ENCODE measurements around the gene ATG101. TPM values are rescaled to one million over a fixed set of nuclear protein-coding genes. Genes with fewer than 3 reads are reported as not detected.
A peak's percentile ranks its signal among the peaks of the same experiment; 100 is the strongest.

ATG101 gene
- total RNA-seq, 1 experiment from 2014 or later = 66.9 TPM

DNA sequence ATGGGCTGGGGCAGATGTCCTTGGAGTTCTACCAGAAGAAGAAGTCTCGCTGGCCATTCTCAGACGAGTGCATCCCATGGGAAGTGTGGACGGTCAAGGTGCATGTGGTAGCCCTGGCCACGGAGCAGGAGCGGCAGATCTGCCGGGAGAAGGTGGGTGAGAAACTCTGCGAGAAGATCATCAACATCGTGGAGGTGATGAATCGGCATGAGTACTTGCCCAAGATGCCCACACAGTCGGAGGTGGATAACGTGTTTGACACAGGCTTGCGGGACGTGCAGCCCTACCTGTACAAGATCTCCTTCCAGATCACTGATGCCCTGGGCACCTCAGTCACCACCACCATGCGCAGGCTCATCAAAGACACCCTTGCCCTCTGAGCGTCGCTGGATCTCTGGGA lies 7.0 kb downstream of the ATG101 start:
- H3K4me1 Mint-ChIP-seq (ENCODE audit: insufficient read depth, unreplicated experiment) = peaks cover 6% of the 10 kb centered on the region
- CTCF ChIA-PET = interaction anchor here (0.6 to 32.1 kb wide), 2 partner anchors 10 to 52 kb away, joined by 5 to 560 read pairs; no protein-coding TSS in a partner anchor
- no peak overlapping the region for H3K4me3 Mint-ChIP-seq (ENCODE audit: unreplicated experiment)
- POLR2A ChIA-PET = no interaction called here
- TF ChIP-seq, protein P1, sequence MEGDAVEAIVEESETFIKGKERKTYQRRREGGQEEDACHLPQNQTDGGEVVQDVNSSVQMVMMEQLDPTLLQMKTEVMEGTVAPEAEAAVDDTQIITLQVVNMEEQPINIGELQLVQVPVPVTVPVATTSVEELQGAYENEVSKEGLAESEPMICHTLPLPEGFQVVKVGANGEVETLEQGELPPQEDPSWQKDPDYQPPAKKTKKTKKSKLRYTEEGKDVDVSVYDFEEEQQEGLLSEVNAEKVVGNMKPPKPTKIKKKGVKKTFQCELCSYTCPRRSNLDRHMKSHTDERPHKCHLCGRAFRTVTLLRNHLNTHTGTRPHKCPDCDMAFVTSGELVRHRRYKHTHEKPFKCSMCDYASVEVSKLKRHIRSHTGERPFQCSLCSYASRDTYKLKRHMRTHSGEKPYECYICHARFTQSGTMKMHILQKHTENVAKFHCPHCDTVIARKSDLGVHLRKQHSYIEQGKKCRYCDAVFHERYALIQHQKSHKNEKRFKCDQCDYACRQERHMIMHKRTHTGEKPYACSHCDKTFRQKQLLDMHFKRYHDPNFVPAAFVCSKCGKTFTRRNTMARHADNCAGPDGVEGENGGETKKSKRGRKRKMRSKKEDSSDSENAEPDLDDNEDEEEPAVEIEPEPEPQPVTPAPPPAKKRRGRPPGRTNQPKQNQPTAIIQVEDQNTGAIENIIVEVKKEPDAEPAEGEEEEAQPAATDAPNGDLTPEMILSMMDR (IDR thresholded peaks at IDR 0.05; ENCODE audit: unreplicated experiment) = no peak
- H3K36me3 Mint-ChIP-seq (ENCODE audit: insufficient read depth, unreplicated experiment) = peaks cover 54% of the 10 kb centered on the region
- no peaks in the 10 kb centered on the region for H3K27me3 Mint-ChIP-seq (ENCODE audit: insufficient read depth, unreplicated experiment)
- no peak overlapping the region for H3K27ac Mint-ChIP-seq (ENCODE audit: low read depth, unreplicated experiment)
- intact Hi-C loops (cut with micrococcal nuclease) = no loop called here
- DNase-seq (ENCODE audit: unreplicated experiment) = no peak
- H3K9me3 Mint-ChIP-seq (ENCODE audit: unreplicated experiment) = no peaks in the 10 kb centered on the region
- TSS peak; percentile 50 for BruUV-seq (replicated peaks)

- POLR2A ChIA-PET = no interaction called here
- no TSS peak for BruUV-seq (replicated peaks)
- Mint-ChIP-seq H3K4me3 (ENCODE audit: unreplicated experiment) (no peak overlapping the region), H3K9me3 (ENCODE audit: unreplicated experiment) (no peaks in the 10 kb centered on the region), H3K4me1 (ENCODE audit: insufficient read depth, unreplicated experiment) (no peaks in the 10 kb centered on the region), H3K27me3 (ENCODE audit: insufficient read depth, unreplicated experiment) (no peaks in the 10 kb centered on the region), H3K27ac (ENCODE audit: low read depth, unreplicated experiment) (no peak overlapping the region), H3K36me3 (ENCODE audit: insufficient read depth, unreplicated experiment) (peaks cover 48% of the 10 kb centered on the region)
- TF ChIP-seq, protein P1 (IDR thresholded peaks at IDR 0.05; ENCODE audit: unreplicated experiment) = no peak
- DNase-seq (ENCODE audit: unreplicated experiment) = no peak
- intact Hi-C loops (cut with micrococcal nuclease) = no loop called here
- CTCF ChIA-PET = interaction anchor here (0.6 to 32.1 kb wide), 3 partner anchors 53 to 193 kb away, joined by 3 to 560 read pairs (median 3); no protein-coding TSS in a partner anchor
Observed at GRCh38 chr12:52078276-52078675, 8.5 kb downstream of the ATG101 start.

DNA sequence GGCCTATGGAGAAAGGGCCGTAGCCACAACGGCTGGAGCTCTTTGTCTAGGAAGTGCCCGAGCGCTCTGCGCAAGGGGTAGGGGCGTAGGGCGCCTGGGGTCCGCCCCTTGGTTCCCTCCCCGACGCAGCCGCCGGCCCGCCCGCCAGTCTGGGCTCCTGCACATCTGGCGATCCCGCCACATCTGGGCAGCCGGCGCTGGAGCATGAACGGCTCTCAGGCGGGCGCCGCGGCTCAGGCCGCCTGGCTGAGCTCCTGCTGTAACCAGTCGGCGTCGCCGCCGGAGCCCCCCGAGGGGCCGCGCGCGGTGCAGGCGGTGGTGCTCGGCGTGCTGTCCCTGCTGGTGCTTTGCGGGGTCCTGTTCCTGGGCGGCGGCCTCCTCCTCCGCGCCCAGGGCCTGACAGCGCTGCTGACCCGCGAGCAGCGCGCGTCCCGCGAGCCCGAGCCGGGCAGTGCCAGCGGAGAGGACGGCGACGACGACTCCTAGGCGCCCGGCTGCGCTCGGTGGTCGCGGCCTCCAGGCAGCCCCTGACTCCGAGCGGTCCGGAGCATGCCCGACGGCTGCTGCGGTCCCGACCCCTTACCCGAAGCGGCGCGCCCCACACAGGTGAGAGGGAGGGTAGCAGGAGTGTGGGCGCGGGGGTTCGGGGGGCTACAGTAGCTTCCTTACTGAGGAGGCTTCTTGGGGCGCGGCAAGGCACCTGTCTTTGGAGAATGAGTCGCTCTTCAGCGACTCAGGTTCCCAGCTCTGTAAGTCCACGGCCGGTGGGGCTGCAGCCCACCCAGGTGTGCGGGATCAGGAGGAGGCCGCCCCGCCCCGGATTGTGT lies 10.0 kb downstream of the ATG101 start, which contains the start of gene SMIM41:
TSS of gene SMIM41 (plus strand) at position 129 of the 827 bp plus-strand sequence. CDS start at position 205, 76 bp downstream.
- no TSS peak for BruUV-seq (replicated peaks)
- Mint-ChIP-seq H3K4me3 (ENCODE audit: unreplicated experiment) (no peak within 1 kb of the TSS), H3K27me3 (ENCODE audit: insufficient read depth, unreplicated experiment) (no peaks in the 10 kb centered on the region), H3K9me3 (ENCODE audit: unreplicated experiment) (no peaks in the 10 kb centered on the region), H3K4me1 (ENCODE audit: insufficient read depth, unreplicated experiment) (no peaks in the 10 kb centered on the region), H3K27ac (ENCODE audit: low read depth, unreplicated experiment) (no peak within 1 kb of the TSS), H3K36me3 (ENCODE audit: insufficient read depth, unreplicated experiment) (peaks cover 33% of the 10 kb centered on the region)
- CTCF ChIA-PET = interaction anchor here (0.6 to 32.1 kb wide), 5 partner anchors 9 to 87 kb away, joined by 3 to 560 read pairs (median 6); no protein-coding TSS in a partner anchor
- DNase-seq (ENCODE audit: unreplicated experiment) = no peak
- POLR2A ChIA-PET = interaction anchor here (0.6 kb wide), 1 partner anchor 31 kb away, joined by 3 read pairs; no protein-coding TSS in a partner anchor
- intact Hi-C loops (cut with micrococcal nuclease) = no loop called here
- TF ChIP-seq, protein P1 (IDR thresholded peaks at IDR 0.05; ENCODE audit: unreplicated experiment) = no peak
